OCI-LY7 (cell line): ENCODE results near the gene DOP1A.

ENCODE experiments used
- EZH2phosphoT487 ChIP-seq: fragments of 200-600 bp; sonication (generic); IDR thresholded peaks from 2 replicates; pipeline ENCODE4 v1.6.1; 2018; ENCODE audit warnings: low read depth, borderline replicate concordance, mild to moderate bottlenecking, mixed run types, antibody characterized with exemption, low read length, moderate library complexity, mixed read lengths
- TF ChIP-seq, protein P1 (sequence below): fragments of 200-600 bp; sonication (generic); conservative IDR thresholded peaks from 2 replicates; pipeline ENCODE4 v1.5.1; 2014; ENCODE audit warnings: mild to moderate bottlenecking, antibody characterized with exemption, low read length, moderate library complexity, mixed read lengths

DNA sequence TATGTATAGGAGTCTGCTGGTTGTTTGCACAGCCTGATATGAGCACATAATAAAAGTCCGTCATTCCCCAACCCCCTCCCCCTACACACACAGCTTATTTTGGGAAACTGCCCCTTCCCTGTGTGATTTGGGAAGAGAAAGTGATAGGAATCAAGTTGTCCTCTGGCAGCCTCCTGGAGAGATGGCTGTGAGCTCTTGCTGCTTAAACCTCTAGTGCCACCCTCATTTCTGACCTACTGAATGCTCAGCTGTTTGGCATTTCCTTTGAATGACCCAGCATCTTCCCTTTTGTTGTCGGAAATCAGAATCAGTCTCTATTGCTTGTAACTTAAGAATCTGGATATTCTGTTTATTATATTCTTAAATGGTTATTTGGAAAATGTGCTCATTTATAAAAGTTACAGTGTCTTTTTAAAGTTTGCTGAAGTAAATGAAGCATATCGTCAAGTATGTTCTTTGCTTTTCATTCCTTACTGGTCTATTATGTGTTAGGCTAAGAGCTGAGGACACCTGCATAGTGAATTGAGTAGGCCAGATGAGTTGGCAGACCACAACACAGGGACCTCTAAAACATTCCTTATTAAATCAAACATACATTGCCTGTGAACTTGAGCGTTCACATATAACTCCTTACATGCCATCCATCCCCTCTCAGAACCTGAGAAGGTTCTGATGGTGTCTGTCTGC is 131.2 kb downstream of the DOP1A start:
- TF ChIP-seq, protein P1, sequence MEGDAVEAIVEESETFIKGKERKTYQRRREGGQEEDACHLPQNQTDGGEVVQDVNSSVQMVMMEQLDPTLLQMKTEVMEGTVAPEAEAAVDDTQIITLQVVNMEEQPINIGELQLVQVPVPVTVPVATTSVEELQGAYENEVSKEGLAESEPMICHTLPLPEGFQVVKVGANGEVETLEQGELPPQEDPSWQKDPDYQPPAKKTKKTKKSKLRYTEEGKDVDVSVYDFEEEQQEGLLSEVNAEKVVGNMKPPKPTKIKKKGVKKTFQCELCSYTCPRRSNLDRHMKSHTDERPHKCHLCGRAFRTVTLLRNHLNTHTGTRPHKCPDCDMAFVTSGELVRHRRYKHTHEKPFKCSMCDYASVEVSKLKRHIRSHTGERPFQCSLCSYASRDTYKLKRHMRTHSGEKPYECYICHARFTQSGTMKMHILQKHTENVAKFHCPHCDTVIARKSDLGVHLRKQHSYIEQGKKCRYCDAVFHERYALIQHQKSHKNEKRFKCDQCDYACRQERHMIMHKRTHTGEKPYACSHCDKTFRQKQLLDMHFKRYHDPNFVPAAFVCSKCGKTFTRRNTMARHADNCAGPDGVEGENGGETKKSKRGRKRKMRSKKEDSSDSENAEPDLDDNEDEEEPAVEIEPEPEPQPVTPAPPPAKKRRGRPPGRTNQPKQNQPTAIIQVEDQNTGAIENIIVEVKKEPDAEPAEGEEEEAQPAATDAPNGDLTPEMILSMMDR: no peak
- no peak for TF ChIP-seq EZH2phosphoT487
